Mesodermal cell (in vitro differentiated cells): ENCODE data around the gene PIP4P1.
"Not testable (repeated sequence)": the region's sequence is repeated elsewhere in the genome, so short reads cannot be mapped to it uniquely, and the experiment has no call there.

Source experiments
- H3K27ac ChIP-seq: 2 replicates; pipeline ENCODE4 v1.7.0; 2013; ENCODE audit warnings: mild to moderate bottlenecking, low read depth, low read length, moderate library complexity; ENCODE audit not compliant: severe bottlenecking
- H3K36me3 ChIP-seq: 2 replicates; pipeline ENCODE4 v1.7.1; 2013; ENCODE audit warnings: mild to moderate bottlenecking, low read length, moderate library complexity; ENCODE audit not compliant: control insufficient read depth, insufficient read depth
- H3K4me1 ChIP-seq: one replicate; pipeline ENCODE4 v1.7.1; 2013; ENCODE audit warnings: mild to moderate bottlenecking, low read length; ENCODE audit not compliant: insufficient read depth, control insufficient read depth, poor library complexity, severe bottlenecking
- H3K4me3 ChIP-seq: 2 replicates; pipeline ENCODE4 v1.7.0; 2013; ENCODE audit warnings: low read length, control low read depth, mild to moderate bottlenecking; ENCODE audit not compliant: insufficient read depth, poor library complexity, severe bottlenecking; ENCODE audit errors: extremely low read depth
- H3K9me3 ChIP-seq: 2 replicates; pipeline ENCODE4 v1.7.1; 2013; ENCODE audit warnings: mild to moderate bottlenecking, low read length, moderate library complexity; ENCODE audit not compliant: control insufficient read depth
- WGBS, 2 experiments: methylation state at CpG; one replicate each; pipeline ENCODE4 v1.1.5; 2013; ENCODE audit warnings: missing lambda C conversion rate in 2 of 2; ENCODE audit not compliant: insufficient coverage in 2 of 2; 5-methylcytosine and 5-hydroxymethylcytosine counted together

PIP4P1 gene

DNA sequence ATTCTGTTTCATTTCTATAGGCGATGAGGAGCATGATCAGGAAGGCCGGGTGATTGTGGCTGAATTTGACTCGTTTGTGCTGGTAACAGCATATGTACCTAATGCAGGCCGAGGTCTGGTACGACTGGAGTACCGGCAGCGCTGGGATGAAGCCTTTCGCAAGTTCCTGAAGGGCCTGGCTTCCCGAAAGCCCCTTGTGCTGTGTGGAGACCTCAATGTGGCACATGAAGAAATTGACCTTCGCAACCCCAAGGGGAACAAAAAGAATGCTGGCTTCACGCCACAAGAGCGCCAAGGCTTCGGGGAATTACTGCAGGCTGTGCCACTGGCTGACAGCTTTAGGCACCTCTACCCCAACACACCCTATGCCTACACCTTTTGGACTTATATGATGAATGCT, 4.3 kb downstream of the PIP4P1 start:
- H3K4me1 ChIP-seq: peaks cover 20% of the 10 kb centered on the region
- H3K36me3 ChIP-seq: peaks cover 61% of the 10 kb centered on the region
- no peak overlapping the region for H3K27ac ChIP-seq
- H3K4me3 ChIP-seq: peak overlapping the region; percentile 82
- no peaks in the 10 kb centered on the region for H3K9me3 ChIP-seq
- WGBS, 2 experiments: 90 to 97% methylated on average over 12 to 13 of the region's 13 CpGs

DNA sequence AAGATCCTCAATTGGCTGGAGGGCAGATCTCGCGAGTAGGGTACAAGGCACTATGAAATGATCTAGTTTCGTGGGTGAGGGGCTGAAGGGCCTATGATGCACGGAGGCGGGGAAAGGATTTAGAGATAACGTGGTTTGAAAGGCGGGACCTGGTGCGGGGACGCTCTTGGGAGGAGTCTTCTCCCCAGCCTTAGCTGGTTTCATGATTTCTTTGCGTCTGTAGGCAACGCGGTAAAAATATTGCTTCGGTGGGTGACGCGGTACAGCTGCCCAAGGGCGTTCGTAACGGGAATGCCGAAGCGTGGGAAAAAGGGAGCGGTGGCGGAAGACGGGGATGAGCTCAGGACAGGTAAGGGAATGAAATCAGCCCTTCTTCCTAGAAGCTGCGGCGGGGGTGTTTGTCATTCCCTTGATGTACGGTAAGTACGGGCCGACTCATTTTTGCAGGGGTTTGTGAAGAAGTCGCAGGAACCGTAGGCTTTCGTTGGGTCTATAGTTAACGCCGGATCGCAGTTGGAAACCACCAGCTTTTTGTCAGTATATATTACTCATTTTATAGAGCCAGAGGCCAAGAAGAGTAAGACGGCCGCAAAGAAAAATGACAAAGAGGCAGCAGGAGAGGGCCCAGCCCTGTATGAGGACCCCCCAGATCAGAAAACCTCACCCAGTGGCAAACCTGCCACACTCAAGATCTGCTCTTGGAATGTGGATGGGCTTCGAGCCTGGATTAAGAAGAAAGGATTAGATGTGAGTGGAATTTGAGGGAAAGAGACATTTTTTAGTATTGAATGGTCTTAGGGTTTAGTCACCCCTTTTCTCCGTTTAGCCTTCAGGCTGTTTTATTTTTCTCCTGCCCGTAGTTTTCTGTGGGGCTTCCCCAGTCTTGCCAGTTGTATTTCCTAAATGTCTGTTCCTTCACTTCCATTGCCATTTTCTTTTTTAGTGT, 5.6 kb downstream of the PIP4P1 start:
- Histone ChIP-seq H3K9me3 (no peaks in the 10 kb centered on the region), H3K4me3 (peak overlapping the region; percentile 82), H3K27ac (peak overlapping the region; percentile 99), H3K4me1 (peaks cover 20% of the 10 kb centered on the region), H3K36me3 (peaks cover 74% of the 10 kb centered on the region)
- WGBS, 2 experiments: 1 to 4% methylated on average over 27 to 32 of the region's 39 CpGs

DNA sequence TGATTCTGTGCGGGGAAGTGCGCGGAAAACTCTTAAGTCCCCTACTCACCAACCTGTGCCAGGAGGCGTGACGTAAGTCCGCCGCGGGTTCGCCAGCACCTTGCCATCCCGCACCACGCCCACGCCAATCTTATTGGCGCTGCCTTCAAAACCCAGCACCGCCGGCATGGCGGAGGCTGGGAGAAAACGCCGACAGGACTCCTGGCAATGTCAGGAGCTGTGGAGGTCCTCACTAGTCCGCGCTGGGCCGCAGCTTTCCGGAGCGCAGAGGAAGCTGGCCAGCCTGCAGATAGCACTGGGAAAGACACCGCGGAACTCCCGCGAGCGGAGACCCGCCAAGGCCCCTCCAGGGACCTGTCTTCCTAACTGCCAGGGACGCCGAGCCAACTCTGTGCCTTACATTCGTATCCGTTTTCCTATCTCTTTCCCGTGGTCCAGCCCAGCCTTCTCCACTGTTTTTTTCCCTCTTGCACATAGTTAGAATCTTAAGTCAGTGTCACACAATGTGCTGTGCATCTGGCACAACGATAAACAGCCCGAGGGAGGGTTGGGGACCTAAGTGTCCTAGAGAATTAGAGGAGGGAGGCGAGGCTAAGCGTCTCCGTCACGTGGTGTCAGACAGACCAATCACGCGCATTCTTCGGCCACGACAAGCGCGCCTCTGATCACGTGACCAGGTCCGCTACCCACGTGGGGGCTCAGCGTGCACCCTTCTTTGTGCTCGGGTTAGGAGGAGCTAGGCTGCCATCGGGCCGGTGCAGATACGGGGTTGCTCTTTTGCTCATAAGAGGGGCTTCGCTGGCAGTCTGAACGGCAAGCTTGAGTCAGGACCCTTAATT, 6.5 kb downstream of the PIP4P1 start, which contains the start of the genes APEX1 and OSGEP:
Gene APEX1 (plus strand): TSS at position 711 of the 839 bp plus-strand sequence. CDS start 420 bp downstream, outside the sequence.
Gene OSGEP (minus strand): TSS at position 297 of the 839 bp plus-strand sequence. CDS start 129 bp downstream, at position 168.
- peaks cover 76% of the 10 kb centered on the region for H3K36me3 ChIP-seq

DNA sequence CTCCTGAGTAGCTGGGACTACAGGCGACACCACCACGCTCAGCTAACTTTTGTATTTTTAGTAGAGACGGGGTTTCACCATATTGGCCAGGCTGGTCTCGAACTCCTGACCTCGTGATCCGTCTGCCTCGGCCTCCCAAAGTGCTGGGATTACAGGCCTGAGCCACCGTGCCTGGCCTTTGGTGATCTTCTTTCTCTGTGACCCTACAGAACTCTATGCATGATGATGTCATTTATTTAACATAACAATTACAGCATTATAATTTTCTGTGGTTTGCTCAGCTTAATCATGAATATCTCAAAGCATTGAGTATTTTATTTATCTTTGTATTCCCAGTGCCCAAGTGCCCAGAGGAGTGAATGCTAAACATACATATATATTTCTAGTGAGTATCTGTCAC, 8.4 kb downstream of the PIP4P1 start:
- not testable (repeated sequence) for H3K9me3 ChIP-seq, H3K27ac ChIP-seq, H3K4me3 ChIP-seq
- 94 to 95% methylated on average over 6 to 8 of the region's 8 CpGs for WGBS, 2 experiments
- peaks cover 14% of the 10 kb centered on the region for H3K4me1 ChIP-seq
- H3K36me3 ChIP-seq: peaks cover 75% of the 10 kb centered on the region

More for the DNA sequence above, 6.5 kb downstream of the PIP4P1 start, which contains the start of the genes APEX1 and OSGEP:
- 0% methylated on average over 33 to 41 of the region's 56 CpGs for WGBS, 2 experiments
- Histone ChIP-seq H3K4me3 (peak within 1 kb of the TSS; percentile 82), H3K4me1 (peaks cover 20% of the 10 kb centered on the region), H3K9me3 (no peaks in the 10 kb centered on the region), H3K27ac (peak within 1 kb of the TSS; percentile 99)

DNA sequence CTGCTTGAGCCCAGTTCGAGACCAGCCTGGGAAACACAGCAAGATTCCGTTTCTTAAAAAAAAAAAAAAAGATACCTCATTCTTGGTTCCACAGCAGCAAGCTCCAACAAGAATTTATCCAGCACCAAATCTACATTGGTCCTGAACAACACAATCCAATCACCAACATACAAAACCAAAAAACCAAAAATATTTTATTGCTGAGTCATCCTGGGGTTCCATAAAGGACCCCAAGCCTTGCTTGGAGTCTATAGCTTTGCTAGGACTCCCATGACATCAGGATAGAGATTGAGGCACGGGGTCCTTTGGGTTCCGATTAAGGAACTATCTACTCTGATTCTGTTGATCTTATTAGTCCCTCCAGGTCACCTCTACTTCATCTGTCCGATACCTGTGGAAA, 14.3 kb downstream of the PIP4P1 start:
- WGBS, 2 experiments: 96 to 97% methylated on average over 5 of the region's 5 CpGs
- Histone ChIP-seq H3K4me3 (no peak overlapping the region), H3K4me1 (no peaks in the 10 kb centered on the region), H3K36me3 (peaks cover 85% of the 10 kb centered on the region), H3K9me3 (no peaks in the 10 kb centered on the region), H3K27ac (no peak overlapping the region)

DNA sequence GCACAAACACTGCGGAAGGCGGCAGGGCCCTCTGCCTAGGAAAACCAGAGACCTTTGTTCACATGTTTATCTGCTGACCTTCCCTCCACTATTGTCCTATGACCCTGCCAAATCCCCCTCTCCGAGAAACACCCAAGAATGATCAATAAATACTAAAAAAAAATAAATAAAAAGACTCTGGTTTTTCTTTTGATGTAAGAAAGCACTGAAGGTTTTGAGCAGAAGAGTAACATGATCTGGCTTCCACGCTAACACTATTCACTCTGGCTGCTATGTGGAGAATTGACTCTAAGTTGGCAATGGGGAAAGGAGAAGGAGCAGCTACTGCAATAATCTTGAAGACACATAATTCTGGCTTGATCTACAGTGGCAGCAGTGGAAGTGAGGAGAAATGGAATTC, 17.6 kb downstream of the PIP4P1 start:
- H3K27ac ChIP-seq, H3K9me3 ChIP-seq, H3K4me1 ChIP-seq, H3K4me3 ChIP-seq: not testable (repeated sequence)
- 80 to 100% methylated on average over 1 of the region's 4 CpGs for WGBS, 2 experiments
- H3K36me3 ChIP-seq: peaks cover 53% of the 10 kb centered on the region

DNA sequence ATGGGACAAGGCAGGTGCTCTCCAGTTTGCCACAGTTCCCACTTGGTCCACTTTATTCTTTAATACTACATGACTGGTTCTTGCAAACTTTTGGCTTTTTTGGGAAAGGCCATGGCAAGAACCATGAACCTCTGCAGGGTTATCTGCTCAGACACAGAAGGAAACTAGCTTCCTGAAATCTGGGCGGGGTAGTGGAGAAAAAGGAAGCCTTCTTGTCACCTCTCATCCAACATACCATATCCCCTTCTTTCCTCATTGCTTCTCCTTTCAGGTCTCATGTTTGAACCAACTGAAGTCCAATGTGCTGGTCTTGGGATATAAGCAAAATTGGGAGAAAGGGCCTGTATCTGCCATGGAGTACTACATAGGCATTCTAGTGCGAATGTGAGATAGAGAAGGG, 19.8 kb downstream of the PIP4P1 start:
- no peak overlapping the region for H3K4me3 ChIP-seq
- H3K9me3 ChIP-seq: no peaks in the 10 kb centered on the region
- WGBS, 2 experiments: 100% methylated on average over 1 of the region's 2 CpGs; no CpG with 5 or more reads in 1 of the 2 experiments
- H3K36me3 ChIP-seq: peaks cover 32% of the 10 kb centered on the region
- no peak overlapping the region for H3K27ac ChIP-seq
- H3K4me1 ChIP-seq: no peaks in the 10 kb centered on the region

DNA sequence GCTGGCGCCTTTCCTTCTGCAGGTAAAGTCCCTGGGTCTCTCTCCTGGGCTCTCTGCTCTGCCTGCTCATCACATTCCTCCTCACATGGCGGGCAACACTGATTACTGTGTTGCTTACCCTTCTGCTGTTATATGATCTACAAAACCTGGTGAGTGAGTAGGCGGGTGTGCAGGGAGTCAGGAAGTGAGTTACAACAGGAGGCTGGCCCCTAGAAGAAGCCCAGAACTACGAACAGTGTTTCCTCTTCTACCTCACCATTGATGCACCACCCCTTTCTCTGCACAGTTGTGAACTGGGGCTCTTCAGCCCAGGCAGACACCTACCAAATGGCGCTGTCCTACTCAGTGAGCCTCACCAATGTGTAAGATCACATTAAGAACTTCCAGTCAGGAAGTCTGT, 20.4 kb downstream of the PIP4P1 start:
- H3K9me3 ChIP-seq: no peaks in the 10 kb centered on the region
- H3K4me3 ChIP-seq: no peak overlapping the region
- 93 to 100% methylated on average over 1 to 2 of the region's 5 CpGs for WGBS, 2 experiments
- no peak overlapping the region for H3K27ac ChIP-seq
- H3K4me1 ChIP-seq: no peaks in the 10 kb centered on the region
- H3K36me3 ChIP-seq: peaks cover 26% of the 10 kb centered on the region

DNA sequence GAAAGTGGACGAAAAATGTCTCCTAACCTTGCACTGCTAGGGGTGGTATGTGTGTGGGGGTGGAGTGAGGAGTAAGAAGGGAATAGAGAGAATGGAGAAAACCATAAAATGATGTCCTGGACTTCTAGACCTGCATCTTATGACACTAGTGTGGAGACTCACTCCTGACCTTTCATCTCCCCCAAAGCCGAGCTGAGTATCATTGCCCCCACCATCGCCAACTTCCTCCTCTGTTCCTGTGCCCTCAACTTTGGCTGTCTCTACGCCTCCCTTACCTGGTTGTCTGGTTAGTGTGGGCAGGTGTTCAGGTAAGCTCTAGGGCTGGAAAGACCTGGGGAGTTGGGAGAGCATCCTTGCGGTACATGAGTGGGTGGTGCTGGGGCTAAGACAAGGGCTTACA, 20.8 kb downstream of the PIP4P1 start:
- Histone ChIP-seq H3K4me3 (no peak overlapping the region), H3K27ac (no peak overlapping the region), H3K36me3 (peaks cover 22% of the 10 kb centered on the region), H3K9me3 (no peaks in the 10 kb centered on the region), H3K4me1 (no peaks in the 10 kb centered on the region)
- WGBS, 2 experiments: 86 to 100% methylated on average over 1 to 3 of the region's 5 CpGs

DNA sequence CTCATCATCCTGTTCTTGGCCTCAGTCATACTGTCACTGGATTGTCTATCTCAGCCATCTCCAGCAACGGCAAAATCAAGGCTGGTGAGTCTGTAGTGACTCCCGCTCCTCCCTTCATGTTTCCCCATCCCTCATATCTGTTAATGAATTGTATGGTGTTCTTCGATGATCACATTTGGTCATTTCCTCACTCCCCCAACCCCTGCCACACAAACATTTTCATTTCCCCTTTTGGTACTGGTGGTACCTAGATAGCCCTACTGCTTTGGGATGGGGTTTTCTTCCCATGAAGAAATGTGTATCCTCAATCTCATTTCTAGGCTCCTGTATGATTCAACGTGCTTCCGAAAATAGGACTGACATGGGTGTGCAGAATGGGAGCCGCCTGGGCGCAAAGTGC, 22.6 kb downstream of the PIP4P1 start:
- H3K36me3 ChIP-seq: peaks cover 7% of the 10 kb centered on the region
- no peaks in the 10 kb centered on the region for H3K4me1 ChIP-seq
- no peak overlapping the region for H3K4me3 ChIP-seq
- no peak overlapping the region for H3K27ac ChIP-seq
- WGBS, 2 experiments: 85 to 94% methylated on average over 4 to 6 of the region's 7 CpGs
- H3K9me3 ChIP-seq: no peaks in the 10 kb centered on the region
